HepG2 (cell line): ENCODE results near the gene RDH12. TPM values are rescaled to one million over a fixed set of nuclear protein-coding genes. Genes with fewer than 3 reads are reported as not detected.

Experiments
- ARID5B ChIP-seq: IDR thresholded peaks from 2 replicates; pipeline ENCODE4 v1.4.0; 2020; ENCODE audit warnings: mild to moderate bottlenecking, missing genetic modification reagents
- CHD2 ChIP-seq: IDR thresholded peaks from 2 replicates; pipeline ENCODE4 v1.6.1; 2011; ENCODE audit warnings: low read depth, low read length, improper control_type of control experiment
- CSRNP1 ChIP-seq: sonication (generic); formaldehyde crosslinking; IDR thresholded peaks from 2 replicates; pipeline ENCODE4 v1.8.1; 2023; ENCODE audit warnings: mild to moderate bottlenecking, missing genetic modification reagents
- DDIT3 ChIP-seq: sonication (generic); formaldehyde crosslinking; IDR thresholded peaks from 2 replicates; pipeline ENCODE4 v1.4.0; 2020; ENCODE audit warnings: mild to moderate bottlenecking, missing genetic modification reagents
- DMAP1 ChIP-seq: IDR thresholded peaks from 2 replicates; pipeline ENCODE4 v1.6.1; 2016
- NCOR1 ChIP-seq: fragments of 200-600 bp; sonication (generic); IDR thresholded peaks from 2 replicates; pipeline ENCODE4 v1.7.0; 2017; ENCODE audit warnings: antibody characterized with exemption, low read length, borderline replicate concordance
- PAXIP1 ChIP-seq: sonication (generic); formaldehyde crosslinking; conservative IDR thresholded peaks from 2 replicates; pipeline ENCODE4 v1.4.0; 2020; ENCODE audit warnings: mild to moderate bottlenecking, missing genetic modification reagents, moderate library complexity
- POGK ChIP-seq: sonication (generic); formaldehyde crosslinking; conservative IDR thresholded peaks from 2 replicates; pipeline ENCODE4 v1.8.0; 2022; ENCODE audit warnings: mild to moderate bottlenecking, moderate library complexity, missing genetic modification reagents
- SRSF9 ChIP-seq: fragments of 200-400 bp; formaldehyde crosslinking; IDR thresholded peaks from 2 replicates; pipeline ENCODE4 v1.6.1; 2018; ENCODE audit warnings: borderline replicate concordance, mild to moderate bottlenecking, low read depth, low read length; ENCODE audit not compliant: insufficient read depth, poor library complexity, severe bottlenecking
- ZFP1 ChIP-seq: IDR thresholded peaks from 2 replicates; pipeline ENCODE4 v1.6.1; 2016
- ZFP82 ChIP-seq: sonication (generic); formaldehyde crosslinking; IDR thresholded peaks from 2 replicates; pipeline ENCODE4 v1.5.1; 2020; ENCODE audit warnings: mild to moderate bottlenecking, missing genetic modification reagents, borderline replicate concordance
- ZNF10 ChIP-seq: sonication (generic); formaldehyde crosslinking; IDR thresholded peaks from 2 replicates; pipeline ENCODE4 v1.4.0; 2020; ENCODE audit warnings: mild to moderate bottlenecking, low read depth, missing genetic modification reagents, borderline replicate concordance
- ZNF441 ChIP-seq: sonication (generic); formaldehyde crosslinking; IDR thresholded peaks from 2 replicates; pipeline ENCODE4 v1.7.0; 2021; ENCODE audit warnings: missing genetic modification reagents, borderline replicate concordance
- ZNF547 ChIP-seq: sonication (generic); formaldehyde crosslinking; IDR thresholded peaks from 2 replicates; pipeline ENCODE4 v1.5.1; 2020; ENCODE audit warnings: mild to moderate bottlenecking, missing genetic modification reagents
- ZNF569 ChIP-seq: sonication (generic); formaldehyde crosslinking; IDR thresholded peaks from 2 replicates; pipeline ENCODE4 v1.5.0; 2020; ENCODE audit warnings: mild to moderate bottlenecking, missing genetic modification reagents, moderate library complexity, borderline replicate concordance
- ZNF768 ChIP-seq: sonication (generic); formaldehyde crosslinking; IDR thresholded peaks from 2 replicates; pipeline ENCODE4 v1.4.0; 2020; ENCODE audit warnings: missing genetic modification reagents
- ZNF878 ChIP-seq: sonication (generic); formaldehyde crosslinking; IDR thresholded peaks from 2 replicates; pipeline ENCODE4 v1.8.1; 2023; ENCODE audit warnings: mild to moderate bottlenecking, missing genetic modification reagents, moderate library complexity
- polyA plus RNA-seq, 8 experiments: library from polyadenylated mRNA; depleted of rRNA in 3 of 8; stranded (reverse) in 7 of 8; unstranded in 1 of 8; fragments of >200 nt; fragmentation: Illumina TruSeq in 4 of 8; extraction: Trizol in 4 of 8; gene quantifications; 2 replicates each; pipeline versions ENCODE4 v1.2.1 to v1.2.3, GENCODE V29; 2011 to 2016; ENCODE audit warnings: low read depth in 4 of 8, missing spikeins in 1 of 8, mixed read lengths in 1 of 8; ENCODE audit not compliant: insufficient read depth in 1 of 8
- total RNA-seq, 5 experiments: library from RNA; depleted of rRNA; stranded (reverse); fragments of >200 nt; fragmentation: Illumina TruSeq; extraction: Trizol; gene quantifications; 2 replicates each; pipeline ENCODE4 v1.2.3, GENCODE V29; 2016; ENCODE audit warnings: low read depth in 1 of 5

Gene RDH12
- total and polyA plus RNA-seq, 2 of the 13 experiments (the other 11 are each of a cell fraction or from before 2014, with no cell fraction given) = 1.6 to 2.1 TPM

- TF ChIP-seq ZNF878 (no peak), POGK (0 out of 2 replicates have a peak, but pooled peaks have one; percentile 42), ZNF10 (CRISPR knock-in tag) (no peak), ZNF547 (CRISPR knock-in tag) (no peak), ARID5B (no peak), NCOR1 (no peak), ZFP1 (no peak), DMAP1 (no peak; the same call in none of the 2 replicates), CSRNP1 (CRISPR knock-in tag) (no peak), ZNF569 (CRISPR knock-in tag) (no peak), SRSF9 (no peak), ZNF441 (CRISPR knock-in tag) (no peak), ZFP82 (CRISPR knock-in tag) (no peak), ZNF768 (CRISPR knock-in tag) (no peak), CHD2 (no peak), DDIT3 (CRISPR knock-in tag) (no peak), PAXIP1 (CRISPR knock-in tag) (no peak; the same call in 1 of the 2 replicates)
Measured at GRCh38 chr14:67695394-67695949, 6.2 kb upstream of the RDH12 start, which contains the start of gene RDH11 (continued).
